Gastrocnemius medialis (tissue), 4 donors: ENCODE data around the gene PCLO. TPM values are rescaled to one million over a fixed set of nuclear protein-coding genes. Genes with fewer than 3 reads are reported as not detected.
"Not testable (repeated sequence)": the region's sequence is repeated elsewhere in the genome, so short reads cannot be mapped to it uniquely, and the experiment has no call there.

Source experiments
- ATAC-seq, 2 donors: fragments of 150-250 bp; one replicate each; pipeline ENCODE4 v1.9.1; 2016
- DNase-seq, 2 donors: peaks; one replicate each; pipeline ENCODE4 v3.0.0-alpha.2; 2019
- H3K27ac ChIP-seq, 4 donors: fragments of 200-600 bp; sonication (generic); 1 replicate in 1 of 4; 2 replicates in 3 of 4; pipeline ENCODE4 v1.5.1; 2016 to 2018; ENCODE audit warnings: mild to moderate bottlenecking in 2 of 4, moderate library complexity in 1 of 4
- H3K27me3 ChIP-seq, 3 donors: fragments of 200-600 bp; sonication (generic) in 2 of 3; 1 replicate in 1 of 3; 2 replicates in 2 of 3; pipeline versions ENCODE4 v1.5.1 to v1.6.0; 2016 to 2019; ENCODE audit warnings: mild to moderate bottlenecking in 1 of 3, moderate library complexity in 1 of 3
- H3K36me3 ChIP-seq, 2 donors: fragments of 200-600 bp; sonication (generic) in 1 of 2; one replicate each; pipeline ENCODE4 v1.5.1; 2017 to 2018
- H3K4me1 ChIP-seq, 2 donors: fragments of 200-600 bp; sonication (generic) in 1 of 2; one replicate each; pipeline ENCODE4 v1.5.1; 2016 to 2017; ENCODE audit warnings: mild to moderate bottlenecking in 2 of 2
- H3K4me3 ChIP-seq, 4 donors: fragments of 200-600 bp; sonication (generic) in 3 of 4; 1 replicate in 1 of 4; 2 replicates in 3 of 4; pipeline ENCODE4 v1.5.1; 2016 to 2019; ENCODE audit warnings: mild to moderate bottlenecking in 2 of 4
- H3K9me3 ChIP-seq, 3 donors: fragments of 200-600 bp; sonication (generic) in 2 of 3; 1 replicate in 1 of 3; 2 replicates in 2 of 3; pipeline ENCODE4 v1.5.1; 2016 to 2019
- CTCF ChIP-seq, 5 experiments: fragments of 450-650 bp in 3 of 5; fragments of 200-600 bp in 2 of 5; sonication (generic) in 2 of 5; IDR thresholded peaks in 4 of 5; conservative IDR thresholded peaks in 1 of 5; 1 replicate in 4 of 5; 2 replicates in 1 of 5; pipeline ENCODE4 v1.5.1; 2016 to 2019; ENCODE audit warnings: antibody characterized with exemption in 5 of 5, mild to moderate bottlenecking in 3 of 5, moderate library complexity in 3 of 5
- POLR2A ChIP-seq, 2 donors: fragments of 450-650 bp; IDR thresholded peaks; one replicate each; pipeline ENCODE4 v1.6.1; 2017; ENCODE audit warnings: antibody characterized with exemption in 2 of 2, mild to moderate bottlenecking in 2 of 2, moderate library complexity in 2 of 2
- in situ Hi-C, 4 donors: fragments of 200-750 bp; cut with MboI; loops; one replicate each; pipeline versions ENCODE4 v1.15.0 to v1.8.0; 2017; ENCODE audit warnings: low sequenced_read_pairs in 4 of 4
- intact Hi-C: fragments of 100-400 bp; cut with DNase I; formaldehyde crosslinking; loops from one replicate; pipeline ENCODE4 v1.15.1; 2023; ENCODE audit warnings: low total_unique reads
- total RNA-seq, 4 donors: library from RNA; depleted of rRNA; stranded (reverse); fragments of >200 nt; gene quantifications; one replicate each; pipeline versions ENCODE4 v1.1.0 to v1.2.3, GENCODE V29; 2016

Gene PCLO
- total RNA-seq, 4 donors from 2014 or later = 0.05 to 0.29 TPM; not detected in 2

DNA sequence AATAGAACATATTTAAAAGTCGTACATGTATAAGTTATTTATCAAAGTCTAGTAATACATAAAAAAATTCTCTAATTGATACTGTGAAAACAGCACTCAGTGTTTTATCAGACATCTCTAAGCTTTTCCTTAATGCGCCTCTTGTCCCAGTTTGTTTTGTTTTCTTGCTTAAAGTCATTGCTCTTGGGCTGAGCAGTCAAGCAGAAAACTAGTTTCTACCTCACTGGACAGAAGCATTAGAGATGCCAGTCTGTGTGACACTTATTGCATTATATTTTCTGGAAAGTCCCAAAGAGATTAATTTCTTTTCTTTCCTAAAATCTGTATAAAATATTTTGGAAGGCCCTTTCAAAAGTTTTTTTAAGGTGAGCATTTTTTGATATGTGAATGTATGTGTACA, 236.2 kb downstream of the PCLO start:
- in situ Hi-C loops = no loop called here
- H3K9me3 ChIP-seq = no peaks in the 10 kb centered on the region
- DNase-seq (no peak), ATAC-seq (no peak)
- no peak for TF ChIP-seq POLR2A (IDR thresholded peaks at IDR 0.05)
- TF ChIP-seq CTCF (IDR thresholded peaks at IDR 0.05 in 4 of 5, conservative IDR thresholded peaks at IDR 0.05 in 1 of 5) = no peak
- intact Hi-C loops = no loop called here
- H3K4me3 ChIP-seq = no peak overlapping the region
- no peaks in the 10 kb centered on the region for H3K36me3 ChIP-seq
- H3K27ac ChIP-seq = no peak overlapping the region
- no peaks in the 10 kb centered on the region for H3K4me1 ChIP-seq
- no peaks in the 10 kb centered on the region for H3K27me3 ChIP-seq

DNA sequence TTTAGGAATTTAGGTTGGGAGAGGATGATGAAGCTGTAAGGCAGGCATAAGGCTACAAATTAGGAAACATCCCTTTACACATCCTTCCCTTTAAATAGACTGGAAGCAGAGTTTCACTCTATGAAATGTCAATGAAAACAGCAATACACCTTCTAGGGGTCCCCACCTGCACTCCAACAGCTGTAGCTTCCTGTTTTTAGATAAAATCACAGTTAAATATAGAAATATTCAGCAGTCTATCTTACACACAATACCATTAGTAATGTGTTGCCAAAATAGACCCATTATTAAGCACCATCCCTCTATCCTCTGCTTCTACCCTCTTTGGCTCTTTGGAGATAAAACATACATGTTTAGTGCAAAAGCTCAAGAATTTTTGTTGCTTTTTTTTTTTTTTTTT, 237.4 kb downstream of the PCLO start:
- Histone ChIP-seq H3K27me3 (no peaks in the 10 kb centered on the region), H3K27ac (no peak overlapping the region), H3K4me1 (no peaks in the 10 kb centered on the region), H3K4me3 (no peak overlapping the region), H3K36me3 (no peaks in the 10 kb centered on the region), H3K9me3 (no peaks in the 10 kb centered on the region)
- TF ChIP-seq POLR2A (IDR thresholded peaks at IDR 0.05) = no peak
- no peak for TF ChIP-seq CTCF (IDR thresholded peaks at IDR 0.05 in 4 of 5, conservative IDR thresholded peaks at IDR 0.05 in 1 of 5)
- ATAC-seq = no peak
- in situ Hi-C loops (no loop called here), intact Hi-C loops (no loop called here)
- DNase-seq = no peak

GRCh38 chr7:82906502-82906901, 256.2 kb downstream of the PCLO start:
- DNase-seq = no peak
- intact Hi-C loops = no loop called here
- Histone ChIP-seq H3K4me1 (no peaks in the 10 kb centered on the region), H3K27ac (no peak overlapping the region), H3K9me3 (no peaks in the 10 kb centered on the region), H3K27me3 (no peaks in the 10 kb centered on the region), H3K36me3 (no peaks in the 10 kb centered on the region), H3K4me3 (no peak overlapping the region)
- no peak for TF ChIP-seq POLR2A (IDR thresholded peaks at IDR 0.05)
- no peak for TF ChIP-seq CTCF (IDR thresholded peaks at IDR 0.05 in 4 of 5, conservative IDR thresholded peaks at IDR 0.05 in 1 of 5)
- in situ Hi-C loops = no loop called here
- ATAC-seq = no peak

GRCh38 chr7:82904871-82905270, 257.8 kb downstream of the PCLO start:
- Histone ChIP-seq H3K4me3 (no peak overlapping the region), H3K27ac (no peak overlapping the region), H3K27me3 (no peaks in the 10 kb centered on the region), H3K9me3 (no peaks in the 10 kb centered on the region), H3K4me1 (no peaks in the 10 kb centered on the region), H3K36me3 (no peaks in the 10 kb centered on the region)
- in situ Hi-C loops (no loop called here), intact Hi-C loops (no loop called here)
- ATAC-seq (no peak), DNase-seq (no peak)
- TF ChIP-seq CTCF (IDR thresholded peaks at IDR 0.05 in 4 of 5, conservative IDR thresholded peaks at IDR 0.05 in 1 of 5) (no peak), POLR2A (IDR thresholded peaks at IDR 0.05) (no peak)

GRCh38 chr7:82901098-82901497, 261.6 kb downstream of the PCLO start:
- intact Hi-C loops, H3K27me3 ChIP-seq, H3K9me3 ChIP-seq, DNase-seq, H3K36me3 ChIP-seq, H3K27ac ChIP-seq, H3K4me1 ChIP-seq, in situ Hi-C loops, H3K4me3 ChIP-seq, ATAC-seq: not testable (repeated sequence)
